GM12865 (cell line): Measurements from ENCODE around the gene ACAD10.
"Not testable (repeated sequence)": the region's sequence is repeated elsewhere in the genome, so short reads cannot be mapped to it uniquely, and the experiment has no call there.

ENCODE experiments used
- DNase-seq: peaks from one replicate; pipeline ENCODE4 v3.0.0; 2010; ENCODE audit warnings: low read depth
- H3K4me3 ChIP-seq: 2 replicates; pipeline ENCODE4 v1.5.1; 2011; ENCODE audit warnings: mild to moderate bottlenecking, low read depth, low read length, control low read depth
- TF ChIP-seq, protein P1 (sequence below): IDR thresholded peaks from 2 replicates; pipeline ENCODE4 v1.5.1; 2011; ENCODE audit warnings: low read length, control low read depth, low read depth, inconsistent platforms; ENCODE audit not compliant: insufficient read depth; ENCODE audit errors: missing control alignments

The ACAD10 gene

DNA sequence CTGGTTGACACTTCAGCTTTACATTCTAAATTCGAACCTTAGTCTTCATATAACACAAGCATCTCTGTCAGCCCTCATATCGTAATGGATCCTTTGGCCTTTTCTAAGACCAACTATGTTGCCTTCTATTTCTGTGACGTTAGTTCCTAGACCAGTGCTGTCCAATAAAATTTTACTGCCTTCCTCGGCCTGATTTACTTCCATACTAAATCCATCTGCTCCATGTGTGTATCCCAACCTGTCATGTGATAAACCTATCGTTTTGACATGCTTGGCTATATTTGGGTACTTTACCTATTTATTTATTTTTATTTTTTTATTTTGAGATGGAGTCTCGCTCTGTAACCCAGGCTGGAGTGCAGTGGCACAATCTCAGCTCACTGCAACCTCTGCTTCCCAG, 20.3 kb downstream of the ACAD10 start:
- TF ChIP-seq, protein P1, sequence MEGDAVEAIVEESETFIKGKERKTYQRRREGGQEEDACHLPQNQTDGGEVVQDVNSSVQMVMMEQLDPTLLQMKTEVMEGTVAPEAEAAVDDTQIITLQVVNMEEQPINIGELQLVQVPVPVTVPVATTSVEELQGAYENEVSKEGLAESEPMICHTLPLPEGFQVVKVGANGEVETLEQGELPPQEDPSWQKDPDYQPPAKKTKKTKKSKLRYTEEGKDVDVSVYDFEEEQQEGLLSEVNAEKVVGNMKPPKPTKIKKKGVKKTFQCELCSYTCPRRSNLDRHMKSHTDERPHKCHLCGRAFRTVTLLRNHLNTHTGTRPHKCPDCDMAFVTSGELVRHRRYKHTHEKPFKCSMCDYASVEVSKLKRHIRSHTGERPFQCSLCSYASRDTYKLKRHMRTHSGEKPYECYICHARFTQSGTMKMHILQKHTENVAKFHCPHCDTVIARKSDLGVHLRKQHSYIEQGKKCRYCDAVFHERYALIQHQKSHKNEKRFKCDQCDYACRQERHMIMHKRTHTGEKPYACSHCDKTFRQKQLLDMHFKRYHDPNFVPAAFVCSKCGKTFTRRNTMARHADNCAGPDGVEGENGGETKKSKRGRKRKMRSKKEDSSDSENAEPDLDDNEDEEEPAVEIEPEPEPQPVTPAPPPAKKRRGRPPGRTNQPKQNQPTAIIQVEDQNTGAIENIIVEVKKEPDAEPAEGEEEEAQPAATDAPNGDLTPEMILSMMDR, result no peak
- DNase-seq, result no peak

DNA sequence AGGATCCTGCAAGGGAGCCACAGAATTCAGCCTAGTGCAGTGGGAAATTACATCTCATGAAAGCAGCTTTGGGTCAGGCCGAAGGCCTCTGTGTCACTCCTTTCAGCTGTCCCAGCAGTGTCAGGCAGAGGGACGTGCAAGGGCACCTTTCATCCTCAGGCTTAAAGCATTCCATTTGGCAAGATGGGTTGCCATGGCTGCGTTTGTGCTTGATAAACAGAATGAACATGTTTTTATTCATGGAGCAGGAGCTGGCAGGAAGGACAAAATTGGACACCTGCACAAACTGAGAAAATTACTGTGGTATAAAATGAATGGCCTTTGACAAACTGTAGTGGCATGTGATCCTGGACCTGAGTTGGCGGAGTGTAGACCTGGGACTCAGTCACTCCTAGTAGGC, 29.4 kb downstream of the ACAD10 start:
- H3K4me3 ChIP-seq, result no peak overlapping the region
- TF ChIP-seq, protein P1, result no peak
- no peak for DNase-seq

More for the DNA sequence above, 20.3 kb downstream of the ACAD10 start:
- H3K4me3 ChIP-seq, result no peak overlapping the region

DNA sequence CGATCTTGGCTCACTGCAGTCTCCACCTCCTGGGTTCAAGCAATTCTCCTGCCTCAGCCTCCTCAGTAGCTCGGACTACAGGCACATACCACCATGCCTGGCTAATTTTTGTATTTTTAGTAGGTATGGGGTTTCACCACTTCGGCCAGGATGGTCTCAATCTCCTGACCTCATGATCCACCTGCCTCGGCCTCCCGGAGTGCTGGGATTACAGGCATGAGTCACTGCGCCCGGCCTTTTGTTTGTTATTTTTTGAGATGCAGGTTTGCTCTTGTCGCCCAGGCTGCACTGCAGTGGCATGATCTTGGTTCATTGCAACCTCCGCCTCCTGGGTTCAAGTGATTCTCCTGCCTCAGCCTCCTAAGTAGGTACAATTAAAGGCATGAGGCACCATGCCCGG, 33.5 kb downstream of the ACAD10 start:
- not testable (repeated sequence) for DNase-seq, H3K4me3 ChIP-seq

DNA sequence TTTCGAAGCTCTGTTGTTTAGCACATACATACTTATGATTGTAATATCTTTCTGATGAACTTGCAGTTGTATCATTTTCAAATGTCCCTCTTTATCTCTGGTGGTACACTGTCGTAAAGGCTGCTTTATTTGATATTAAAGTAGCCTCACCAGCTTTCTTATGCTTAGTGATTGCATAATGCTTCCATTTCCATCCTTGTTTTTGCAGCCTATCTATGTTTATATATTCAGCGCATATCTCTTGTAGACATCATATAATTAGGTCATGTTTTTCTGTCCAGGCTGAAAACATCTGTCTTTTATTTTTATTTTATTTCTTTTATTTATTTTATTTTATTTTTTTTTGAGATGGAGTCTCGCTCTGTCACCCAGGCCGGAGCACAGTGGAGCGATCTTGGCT, 34.6 kb downstream of the ACAD10 start:
- H3K4me3 ChIP-seq, result no peak overlapping the region
- TF ChIP-seq, protein P1, result no peak
- no peak for DNase-seq

DNA sequence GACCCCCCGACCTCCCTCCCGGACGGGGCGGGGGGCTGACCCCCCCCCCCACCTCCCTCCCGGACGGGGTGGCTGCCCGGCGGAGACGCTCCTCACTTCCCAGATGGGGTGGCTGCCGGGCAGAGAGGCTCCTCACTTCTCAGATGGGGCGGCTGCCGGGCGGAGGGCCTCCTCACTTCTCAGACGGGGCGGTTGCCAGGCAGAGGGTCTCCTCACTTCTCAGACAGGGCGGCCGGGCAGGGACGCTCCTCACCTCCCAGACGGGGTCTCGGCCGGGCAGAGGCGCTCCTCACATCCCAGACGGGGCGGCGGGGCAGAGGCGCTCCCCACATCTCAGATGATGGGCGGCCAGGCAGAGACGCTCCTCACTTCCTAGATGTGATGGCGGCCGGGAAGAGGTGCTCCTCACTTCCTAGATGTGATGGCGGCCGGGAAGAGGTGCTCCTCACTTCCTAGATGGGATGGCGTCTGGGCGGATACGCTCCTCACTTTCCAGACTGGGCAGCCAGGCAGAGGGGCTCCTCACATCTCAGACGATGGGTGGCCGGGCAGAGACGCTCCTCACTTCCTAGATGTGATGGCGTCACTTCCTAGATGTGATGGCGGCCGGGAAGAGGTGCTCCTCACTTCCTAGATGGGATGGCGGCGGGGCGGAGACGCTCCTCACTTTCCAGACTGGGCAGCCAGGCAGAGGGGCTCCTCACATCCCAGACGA, 38.0 kb downstream of the ACAD10 start:
- DNase-seq, result not testable (repeated sequence)

DNA sequence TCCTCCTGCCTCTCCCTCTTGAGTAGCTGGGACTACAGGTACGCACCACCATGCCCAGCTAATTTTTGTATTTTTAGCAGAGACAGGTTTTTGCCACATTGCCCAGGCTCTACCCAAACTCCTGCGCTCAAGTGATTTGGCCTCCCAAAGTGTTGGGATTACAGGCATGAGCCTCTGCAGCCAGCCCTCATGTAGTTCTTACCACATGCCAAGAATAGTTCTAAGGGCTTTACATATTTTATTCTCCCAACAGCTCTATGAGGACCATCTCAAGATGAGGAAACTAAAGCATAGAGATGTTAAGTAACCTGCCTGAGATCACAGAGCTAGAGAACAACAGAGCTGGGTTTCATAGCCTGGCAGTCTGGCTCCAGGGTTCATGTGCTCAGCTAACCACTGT, 42.9 kb downstream of the ACAD10 start:
- no peak overlapping the region for H3K4me3 ChIP-seq
- no peak for DNase-seq
- TF ChIP-seq, protein P1, result no peak

More for the DNA sequence above, 38.0 kb downstream of the ACAD10 start:
- not testable (repeated sequence) for H3K4me3 ChIP-seq

DNA sequence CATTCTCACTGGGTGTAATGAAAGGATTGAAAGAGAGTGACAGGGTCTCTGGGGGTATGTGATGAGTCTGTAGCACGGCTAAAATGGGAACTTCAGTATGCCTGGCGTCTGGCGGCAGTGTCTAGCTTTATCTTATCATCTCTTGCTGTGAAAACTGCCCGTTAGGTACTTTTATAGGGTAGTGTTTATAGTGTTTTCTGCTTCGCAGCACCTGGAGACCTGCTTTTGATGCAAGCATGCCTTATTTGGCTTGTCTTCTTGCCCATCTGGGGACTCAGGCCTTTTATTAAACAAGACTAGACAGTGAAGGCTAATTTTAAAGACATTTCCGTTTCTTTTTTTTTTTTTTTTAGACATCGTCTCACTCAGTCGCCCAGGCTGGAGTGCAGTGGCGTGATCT, 44.6 kb downstream of the ACAD10 start:
- DNase-seq, result no peak
- H3K4me3 ChIP-seq, result no peak overlapping the region
- TF ChIP-seq, protein P1, result no peak

DNA sequence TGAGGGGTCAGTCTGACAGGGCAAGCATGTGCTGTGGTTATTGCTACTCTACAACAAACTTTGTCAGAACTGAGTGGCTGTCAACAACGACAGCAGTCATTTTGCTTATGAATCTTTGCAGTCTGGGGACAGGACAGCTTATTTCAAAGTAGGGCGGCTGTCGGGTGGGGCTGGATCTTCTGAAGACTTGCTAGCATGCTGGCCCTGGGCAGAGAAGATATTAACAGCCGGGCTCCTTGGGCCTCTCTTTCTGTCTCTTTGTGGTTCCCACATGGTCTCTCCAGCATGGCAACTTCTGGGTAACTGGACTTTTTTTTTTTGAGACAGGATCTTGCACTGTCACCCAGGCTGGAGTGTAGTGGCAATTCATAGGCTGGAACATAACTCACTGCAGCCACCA, 46.9 kb downstream of the ACAD10 start:
- TF ChIP-seq, protein P1, result no peak
- DNase-seq, result no peak
- H3K4me3 ChIP-seq, result no peak overlapping the region
